ENCODE data around the gene CDKN1C. TPM values are rescaled to one million over a fixed set of nuclear protein-coding genes. Genes with fewer than 3 reads are reported as not detected.

Gene CDKN1C
- total and polyA plus RNA-seq, 9 donors = 72.3 to 363 (median 211) TPM

DNA sequence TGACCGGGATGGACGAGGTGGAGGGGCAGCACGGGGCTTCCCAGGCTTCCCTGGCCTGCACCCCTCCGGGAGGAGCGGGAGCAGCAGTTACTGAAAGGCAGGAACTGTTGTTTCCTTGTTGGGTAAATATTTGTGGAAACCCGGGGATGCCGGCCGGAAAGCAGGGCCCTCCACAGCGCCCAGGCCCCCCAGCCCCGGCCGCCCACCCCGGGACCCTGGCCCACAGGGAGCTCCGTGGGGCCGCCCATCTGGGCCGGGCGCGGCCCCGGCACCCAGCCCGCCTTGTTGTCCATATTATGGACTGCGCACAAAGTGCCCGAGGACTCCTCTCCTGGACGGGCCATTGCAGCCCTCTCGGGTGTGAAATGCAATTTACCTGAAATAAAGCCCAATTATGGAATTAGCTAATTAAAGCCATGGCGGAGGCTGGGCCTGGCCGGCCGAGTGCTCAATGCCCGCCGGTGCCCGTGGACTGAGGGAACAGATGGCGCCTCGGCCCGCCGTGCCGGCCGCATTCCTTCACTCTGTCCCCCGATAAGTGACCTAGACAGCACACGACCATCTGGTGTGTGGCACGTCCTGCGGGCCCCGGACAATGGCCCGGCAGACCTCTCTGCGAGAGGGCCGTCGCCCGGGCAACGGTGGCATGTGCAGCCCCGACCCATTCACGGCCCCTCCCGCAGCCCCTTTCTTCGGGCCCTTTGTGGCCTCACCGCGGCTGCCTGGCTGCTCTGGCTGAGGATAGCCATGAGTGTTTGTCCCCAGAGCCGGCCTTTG lies 35.4 kb downstream of the CDKN1C start:
- H3K4me1 ChIP-seq (ENCODE audit: insufficient read depth) = no peaks in the 10 kb centered on the region
- TF ChIP-seq EP300 (IDR thresholded peaks at IDR 0.05) = no peak
- TF ChIP-seq, protein P1, sequence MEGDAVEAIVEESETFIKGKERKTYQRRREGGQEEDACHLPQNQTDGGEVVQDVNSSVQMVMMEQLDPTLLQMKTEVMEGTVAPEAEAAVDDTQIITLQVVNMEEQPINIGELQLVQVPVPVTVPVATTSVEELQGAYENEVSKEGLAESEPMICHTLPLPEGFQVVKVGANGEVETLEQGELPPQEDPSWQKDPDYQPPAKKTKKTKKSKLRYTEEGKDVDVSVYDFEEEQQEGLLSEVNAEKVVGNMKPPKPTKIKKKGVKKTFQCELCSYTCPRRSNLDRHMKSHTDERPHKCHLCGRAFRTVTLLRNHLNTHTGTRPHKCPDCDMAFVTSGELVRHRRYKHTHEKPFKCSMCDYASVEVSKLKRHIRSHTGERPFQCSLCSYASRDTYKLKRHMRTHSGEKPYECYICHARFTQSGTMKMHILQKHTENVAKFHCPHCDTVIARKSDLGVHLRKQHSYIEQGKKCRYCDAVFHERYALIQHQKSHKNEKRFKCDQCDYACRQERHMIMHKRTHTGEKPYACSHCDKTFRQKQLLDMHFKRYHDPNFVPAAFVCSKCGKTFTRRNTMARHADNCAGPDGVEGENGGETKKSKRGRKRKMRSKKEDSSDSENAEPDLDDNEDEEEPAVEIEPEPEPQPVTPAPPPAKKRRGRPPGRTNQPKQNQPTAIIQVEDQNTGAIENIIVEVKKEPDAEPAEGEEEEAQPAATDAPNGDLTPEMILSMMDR (IDR thresholded peaks at IDR 0.05) = no peak
- TF ChIP-seq POLR2A (IDR thresholded peaks at IDR 0.05) = no peak
- intact Hi-C loops (cut with DNase I) = no loop called here
- H3K27me3 ChIP-seq = no peaks in the 10 kb centered on the region
- no peaks in the 10 kb centered on the region for H3K36me3 ChIP-seq
- whole genome bisulfite sequencing, 3 donors = 84 to 89% (median 88%) methylated on average over 50 to 53 of the region's 53 CpGs
- DNase-seq = no peak
- no peak overlapping the region for H3K4me3 ChIP-seq
- no peaks in the 10 kb centered on the region for H3K9me3 ChIP-seq
- H3K27ac ChIP-seq = no peak overlapping the region

DNA sequence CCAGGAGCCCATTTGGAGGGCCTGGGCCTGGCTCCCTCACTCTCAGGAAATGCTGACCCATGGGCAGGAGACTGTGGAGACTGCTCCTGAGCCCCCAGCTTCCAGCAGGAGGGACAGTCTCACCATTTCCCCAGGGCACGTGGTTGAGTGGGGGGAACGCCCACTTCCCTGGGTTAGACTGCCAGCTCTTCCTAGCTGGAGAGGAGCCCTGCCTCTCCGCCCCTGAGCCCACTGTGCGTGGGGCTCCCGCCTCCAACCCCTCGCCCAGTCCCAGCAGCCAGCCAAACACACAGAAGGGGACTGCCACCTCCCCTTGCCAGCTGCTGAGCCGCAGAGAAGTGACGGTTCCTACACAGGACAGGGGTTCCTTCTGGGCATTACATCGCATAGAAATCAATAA lies 37.1 kb downstream of the CDKN1C start:
- intact Hi-C loops (cut with DNase I) = no loop called here
- Histone ChIP-seq H3K27ac (no peak overlapping the region), H3K9me3 (no peaks in the 10 kb centered on the region), H3K27me3 (no peaks in the 10 kb centered on the region), H3K4me1 (ENCODE audit: insufficient read depth) (no peaks in the 10 kb centered on the region), H3K4me3 (no peak overlapping the region), H3K36me3 (no peaks in the 10 kb centered on the region)
- TF ChIP-seq POLR2A (IDR thresholded peaks at IDR 0.05) (no peak), EP300 (IDR thresholded peaks at IDR 0.05) (no peak)
- TF ChIP-seq, protein P1 (IDR thresholded peaks at IDR 0.05) = no peak
- DNase-seq = no peak
- 89 to 91% (median 89%) methylated on average over 9 of the region's 9 CpGs for WGBS, 3 donors

DNA sequence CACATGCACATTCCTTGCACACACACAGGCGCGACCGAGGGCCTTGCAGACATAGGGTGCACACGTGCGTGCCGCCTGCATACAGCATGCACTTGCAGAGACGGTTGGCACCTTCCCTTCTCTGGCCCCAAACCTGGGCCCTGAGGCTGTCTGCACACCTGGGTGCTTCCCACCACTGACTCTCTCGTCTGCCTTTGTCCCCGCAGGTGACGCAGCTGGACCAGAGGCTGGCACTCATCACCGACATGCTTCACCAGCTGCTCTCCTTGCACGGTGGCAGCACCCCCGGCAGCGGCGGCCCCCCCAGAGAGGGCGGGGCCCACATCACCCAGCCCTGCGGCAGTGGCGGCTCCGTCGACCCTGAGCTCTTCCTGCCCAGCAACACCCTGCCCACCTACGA lies 38.0 kb downstream of the CDKN1C start:
- Histone ChIP-seq H3K27ac (no peak overlapping the region), H3K27me3 (no peaks in the 10 kb centered on the region), H3K9me3 (no peaks in the 10 kb centered on the region), H3K4me3 (no peak overlapping the region), H3K36me3 (no peaks in the 10 kb centered on the region), H3K4me1 (ENCODE audit: insufficient read depth) (no peaks in the 10 kb centered on the region)
- TF ChIP-seq EP300 (IDR thresholded peaks at IDR 0.05) (no peak), POLR2A (IDR thresholded peaks at IDR 0.05) (no peak)
- TF ChIP-seq, protein P1 (IDR thresholded peaks at IDR 0.05) = no peak
- intact Hi-C loops (cut with DNase I) = no loop called here
- no peak for DNase-seq
- WGBS, 3 donors = 80 to 90% (median 83%) methylated on average over 19 to 21 of the region's 21 CpGs

DNA sequence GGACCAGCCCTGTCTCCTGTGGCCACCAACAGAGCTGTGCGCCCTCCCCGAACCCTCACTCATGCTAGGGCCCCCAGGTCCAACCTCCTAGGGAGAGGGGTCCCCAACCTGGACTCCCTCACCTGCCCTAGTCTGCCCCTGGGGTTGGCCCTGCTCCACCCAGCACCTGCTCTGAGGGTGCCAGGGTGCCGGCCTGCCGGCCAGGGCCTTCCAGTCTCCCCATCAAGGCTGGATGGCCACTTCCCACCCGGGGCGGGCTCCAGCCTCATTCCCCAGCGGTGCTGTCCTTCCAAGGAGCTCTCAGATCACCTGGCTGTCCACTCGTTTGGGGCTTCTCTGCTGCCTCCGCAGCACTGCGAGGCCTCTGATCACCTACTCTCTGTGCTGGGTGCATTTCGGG lies 39.1 kb downstream of the CDKN1C start:
- TF ChIP-seq EP300 (IDR thresholded peaks at IDR 0.05) (no peak), POLR2A (IDR thresholded peaks at IDR 0.05) (no peak)
- TF ChIP-seq, protein P1 (IDR thresholded peaks at IDR 0.05) = no peak
- DNase-seq = no peak
- Histone ChIP-seq H3K4me1 (ENCODE audit: insufficient read depth) (no peaks in the 10 kb centered on the region), H3K27ac (no peak overlapping the region), H3K4me3 (no peak overlapping the region), H3K9me3 (no peaks in the 10 kb centered on the region), H3K27me3 (no peaks in the 10 kb centered on the region), H3K36me3 (no peaks in the 10 kb centered on the region)
- intact Hi-C loops (cut with DNase I) = no loop called here
- WGBS, 3 donors = 85 to 91% (median 89%) methylated on average over 11 of the region's 11 CpGs
